ENCODE measurements around the gene ESR1.

- TF ChIP-seq CTCF (IDR thresholded peaks at IDR 0.05) (no peak), POLR2A (IDR thresholded peaks at IDR 0.05) (no peak)
Measured at GRCh38 chr6:152098683-152099082, 291.2 kb downstream of the ESR1 start.

All from breast epithelium (tissue), 3 donors.